HepG2 (cell line): ENCODE data around the gene NCOA3. TPM values are rescaled to one million over a fixed set of nuclear protein-coding genes. Genes with fewer than 3 reads are reported as not detected.

Source experiments
- ARNT2 ChIP-seq: sonication (generic); formaldehyde crosslinking; IDR thresholded peaks from 2 replicates; pipeline ENCODE4 v1.8.0; 2022; ENCODE audit warnings: mild to moderate bottlenecking, low read depth, missing genetic modification reagents, moderate library complexity
- CENPBD1 ChIP-seq: sonication (generic); formaldehyde crosslinking; IDR thresholded peaks from 2 replicates; pipeline ENCODE4 v1.8.0; 2022; ENCODE audit warnings: missing genetic modification reagents, low read depth, mild to moderate bottlenecking, borderline replicate concordance
- CREB1 ChIP-seq, 2 experiments: fragments of 450-650 bp in 1 of 2; IDR thresholded peaks; 2 replicates each; pipeline ENCODE4 v1.6.1; 2016 to 2017; ENCODE audit warnings: control low read depth in 1 of 2, mild to moderate bottlenecking in 1 of 2, missing compliant biosample characterization in 1 of 2, missing genetic modification characterization in 1 of 2
- FOXP1 ChIP-seq, 2 experiments: fragments of 450-650 bp in 1 of 2; IDR thresholded peaks; 2 replicates each; pipeline ENCODE4 v1.6.1; 2017 to 2018; ENCODE audit warnings: antibody characterized with exemption in 1 of 2
- HCFC1 ChIP-seq: fragments of 150-350 bp; IDR thresholded peaks from 2 replicates; pipeline ENCODE4 v1.6.1; 2014; ENCODE audit warnings: low read depth, low read length
- HNF4G ChIP-seq, 2 experiments: sonication (generic) in 1 of 2; formaldehyde crosslinking in 1 of 2; IDR thresholded peaks; 2 replicates each; pipeline versions ENCODE4 v1.4.0 to v1.6.1; 2011 to 2020; ENCODE audit warnings: borderline replicate concordance in 2 of 2, low read depth in 2 of 2, mild to moderate bottlenecking in 2 of 2, low read length in 1 of 2, missing genetic modification reagents in 1 of 2, moderate library complexity in 1 of 2
- KAT8 ChIP-seq: IDR thresholded peaks from 2 replicates; pipeline ENCODE4 v1.6.1; 2016; ENCODE audit warnings: missing genetic modification reagents, missing compliant biosample characterization
- KLF11 ChIP-seq: IDR thresholded peaks from 2 replicates; pipeline ENCODE4 v1.6.1; 2016; ENCODE audit warnings: missing compliant biosample characterization
- KLF16 ChIP-seq, 2 experiments: sonication (generic) in 1 of 2; formaldehyde crosslinking in 1 of 2; IDR thresholded peaks; 2 replicates each; pipeline versions ENCODE4 v1.6.1 to v1.8.0; 2016 to 2023; ENCODE audit warnings: missing genetic modification reagents in 2 of 2, missing compliant biosample characterization in 1 of 2
- NR2F1 ChIP-seq, 2 experiments: fragments of 450-650 bp in 1 of 2; formaldehyde crosslinking in 1 of 2; IDR thresholded peaks; 2 replicates each; pipeline versions ENCODE4 v1.5.0 to v1.6.1; 2016 to 2020; ENCODE audit warnings: mild to moderate bottlenecking in 1 of 2, missing compliant biosample characterization in 1 of 2, missing genetic modification reagents in 1 of 2, moderate library complexity in 1 of 2
- PRDM15 ChIP-seq: sonication (generic); formaldehyde crosslinking; IDR thresholded peaks from 2 replicates; pipeline ENCODE4 v1.4.0; 2020; ENCODE audit warnings: missing genetic modification reagents
- RXRA ChIP-seq: sonication (generic); formaldehyde crosslinking; IDR thresholded peaks from 2 replicates; pipeline ENCODE4 v1.5.1; 2020; ENCODE audit warnings: missing genetic modification reagents
- TAF1 ChIP-seq: sonication (generic); formaldehyde crosslinking; IDR thresholded peaks from 2 replicates; pipeline ENCODE4 v1.4.0; 2020; ENCODE audit warnings: missing genetic modification reagents
- TFDP1 ChIP-seq: IDR thresholded peaks from 2 replicates; pipeline ENCODE4 v1.6.1; 2016; ENCODE audit warnings: missing compliant biosample characterization, missing genetic modification reagents, borderline replicate concordance
- ZBTB3 ChIP-seq: sonication (generic); formaldehyde crosslinking; IDR thresholded peaks from 2 replicates; pipeline ENCODE4 v1.4.0; 2020; ENCODE audit warnings: low read depth, mild to moderate bottlenecking, moderate library complexity, missing genetic modification reagents, borderline replicate concordance
- ZNF138 ChIP-seq: sonication (generic); formaldehyde crosslinking; IDR thresholded peaks from 2 replicates; pipeline ENCODE4 v1.5.0; 2020; ENCODE audit warnings: mild to moderate bottlenecking, low read depth, missing genetic modification reagents
- ZNF263 ChIP-seq: sonication (generic); formaldehyde crosslinking; IDR thresholded peaks from 2 replicates; pipeline ENCODE4 v1.4.0; 2020; ENCODE audit warnings: missing genetic modification reagents
- ZNF543 ChIP-seq: sonication (generic); formaldehyde crosslinking; IDR thresholded peaks from 2 replicates; pipeline ENCODE4 v1.4.0; 2020; ENCODE audit warnings: mild to moderate bottlenecking, missing genetic modification reagents
- ZNF629 ChIP-seq: sonication (generic); formaldehyde crosslinking; conservative IDR thresholded peaks from 2 replicates; pipeline ENCODE4 v1.5.0; 2020; ENCODE audit warnings: missing genetic modification reagents
- ZNF710 ChIP-seq: sonication (generic); formaldehyde crosslinking; IDR thresholded peaks from 2 replicates; pipeline ENCODE4 v1.5.0; 2020; ENCODE audit warnings: mild to moderate bottlenecking, missing genetic modification reagents, borderline replicate concordance
- ZZZ3 ChIP-seq: sonication (generic); formaldehyde crosslinking; IDR thresholded peaks from 2 replicates; pipeline ENCODE4 v1.4.0; 2020; ENCODE audit warnings: missing genetic modification reagents, mild to moderate bottlenecking, borderline replicate concordance
- polyA plus RNA-seq, 8 experiments: library from polyadenylated mRNA; depleted of rRNA in 3 of 8; stranded (reverse) in 7 of 8; unstranded in 1 of 8; fragments of >200 nt; fragmentation: Illumina TruSeq in 4 of 8; extraction: Trizol in 4 of 8; gene quantifications; 2 replicates each; pipeline versions ENCODE4 v1.2.1 to v1.2.3, GENCODE V29; 2011 to 2016; ENCODE audit warnings: low read depth in 4 of 8, missing spikeins in 1 of 8, mixed read lengths in 1 of 8; ENCODE audit not compliant: insufficient read depth in 1 of 8
- total RNA-seq, 5 experiments: library from RNA; depleted of rRNA; stranded (reverse); fragments of >200 nt; fragmentation: Illumina TruSeq; extraction: Trizol; gene quantifications; 2 replicates each; pipeline ENCODE4 v1.2.3, GENCODE V29; 2016; ENCODE audit warnings: low read depth in 1 of 5

NCOA3 gene
- total and polyA plus RNA-seq, 2 of the 13 experiments (the other 11 are each of a cell fraction or from before 2014, with no cell fraction given), result 35.0 to 56.8 TPM

- peak; percentile 45; the same call in 1 of the 2 replicates for TF ChIP-seq KAT8
- peak; percentile 36; the same call in 1 of the 2 replicates for TF ChIP-seq PRDM15
- 0 out of 2 replicates have a peak, but pooled peaks have one; percentile 7 for TF ChIP-seq RXRA (CRISPR knock-in tag)
- TF ChIP-seq TFDP1 (CRISPR knock-in tag), result peak; percentile 10; the same call in 1 of the 2 replicates
- 0 out of 2 replicates have a peak, but pooled peaks have one; percentile 55 for TF ChIP-seq ZNF138 (CRISPR knock-in tag)
- TF ChIP-seq ZNF263 (CRISPR knock-in tag), result peak; percentile 87
- no peak for TF ChIP-seq HNF4G (IDR thresholded peaks at IDR 0.05; ENCODE audit: borderline replicate concordance, low read depth, low read length)
- peak; percentile 39; the same call in 1 of the 2 replicates for TF ChIP-seq HNF4G (CRISPR knock-in tag; IDR thresholded peaks at IDR 0.05; ENCODE audit: borderline replicate concordance, low read depth)
- peak; percentile 84; the same call in 1 of the 2 replicates for TF ChIP-seq ZBTB3 (CRISPR knock-in tag)
- TF ChIP-seq ARNT2, result no peak
- TF ChIP-seq ZNF629 (CRISPR knock-in tag), result peak; percentile 83
- no peak for TF ChIP-seq HCFC1
- 0 out of 2 replicates have a peak, but pooled peaks have one; percentile 41 for TF ChIP-seq ZNF710 (CRISPR knock-in tag)
- no peak for TF ChIP-seq CENPBD1
- no peak for TF ChIP-seq FOXP1 (IDR thresholded peaks at IDR 0.05)
- TF ChIP-seq FOXP1 (CRISPR knock-in tag; IDR thresholded peaks at IDR 0.05), result 0 out of 2 replicates have a peak, but pooled peaks have one; percentile 25
- TF ChIP-seq ZNF543 (CRISPR knock-in tag), result 0 out of 2 replicates have a peak, but pooled peaks have one; percentile 65
- peak in 1 of 2 experiments; percentile 54; a peak in 1 of 4 replicates for TF ChIP-seq KLF16 (CRISPR knock-in tag; IDR thresholded peaks at IDR 0.05)
- TF ChIP-seq ZZZ3, result no peak
- no peak for TF ChIP-seq CREB1 (IDR thresholded peaks at IDR 0.05)
- TF ChIP-seq CREB1 (CRISPR knock-in tag; IDR thresholded peaks at IDR 0.05), result 0 out of 2 replicates have a peak, but pooled peaks have one; percentile 12
- peak in 1 of 2 experiments; percentile 1; a peak in 1 of 4 replicates for TF ChIP-seq NR2F1 (CRISPR knock-in tag; IDR thresholded peaks at IDR 0.05)
- TF ChIP-seq KLF11 (CRISPR knock-in tag), result no peak
- TF ChIP-seq TAF1 (CRISPR knock-in tag), result peak; percentile 31; the same call in 1 of the 2 replicates
Observed at GRCh38 chr20:47453167-47453782, 48.4 kb upstream of the NCOA3 start (continued).
